Measurements from ENCODE around the gene MAP1A. TPM values are rescaled to one million over a fixed set of nuclear protein-coding genes. Genes with fewer than 3 reads are reported as not detected.

Gene MAP1A
- total RNA-seq (2014; rRNA removed), result 52.7 and 61.2 TPM in 2 replicates
- polyA plus RNA-seq (2012), result 73.3 TPM

GRCh38 chr15:43517354-43518196, at the start of gene MAP1A:
MAP1A (plus strand) TSS chr15:43517608; CDS start chr15:43521474, 3,866 bp downstream.
- peak; percentile 63 for DNase-seq (ENCODE audit: low read depth)

- DNase-seq (ENCODE audit: low read depth), result peak; percentile 58
Measured at GRCh38 chr15:43469867-43470266, 47.5 kb upstream of the MAP1A start.

GRCh38 chr15:43471975-43472374, 45.4 kb upstream of the MAP1A start:
- DNase-seq (ENCODE audit: low read depth), result no peak

GRCh38 chr15:43473885-43474284, 43.5 kb upstream of the MAP1A start:
- no peak for DNase-seq (ENCODE audit: low read depth)

- peak; percentile 42 for DNase-seq (ENCODE audit: low read depth)
Measured at GRCh38 chr15:43483297-43484128, 33.9 kb upstream of the MAP1A start.

GRCh38 chr15:43484455-43484854, 33.0 kb upstream of the MAP1A start:
- no peak for DNase-seq (ENCODE audit: low read depth)

GRCh38 chr15:43487271-43487895, 30.0 kb upstream of the MAP1A start:
- DNase-seq (ENCODE audit: low read depth), result no peak

GRCh38 chr15:43488790-43489189, 28.6 kb upstream of the MAP1A start:
- no peak for DNase-seq (ENCODE audit: low read depth)

- DNase-seq (ENCODE audit: low read depth), result no peak
Measured at GRCh38 chr15:43489191-43489590, 28.2 kb upstream of the MAP1A start.

- no peak for DNase-seq (ENCODE audit: low read depth)
Measured at GRCh38 chr15:43492266-43492665, 25.1 kb upstream of the MAP1A start.

- DNase-seq (ENCODE audit: low read depth), result peak; percentile 91
Measured at GRCh38 chr15:43492673-43493601, 24.5 kb upstream of the MAP1A start, which contains the start of gene TP53BP1. TP53BP1 (minus strand) TSS chr15:43493156; CDS start chr15:43493043, 113 bp downstream.

GRCh38 chr15:43493703-43494472, 23.5 kb upstream of the MAP1A start:
- no peak for DNase-seq (ENCODE audit: low read depth)

GRCh38 chr15:43498990-43499389, 18.4 kb upstream of the MAP1A start:
- DNase-seq (ENCODE audit: low read depth), result no peak

GRCh38 chr15:43499635-43500034, 17.8 kb upstream of the MAP1A start:
- no peak for DNase-seq (ENCODE audit: low read depth)

- peak; percentile 92 for DNase-seq (ENCODE audit: low read depth)
Measured at GRCh38 chr15:43505738-43506137, 11.7 kb upstream of the MAP1A start.

GRCh38 chr15:43508421-43508820, 9.0 kb upstream of the MAP1A start:
- DNase-seq (ENCODE audit: low read depth), result no peak

- peak; percentile 69 for DNase-seq (ENCODE audit: low read depth)
Measured at GRCh38 chr15:43508991-43509659, 8.3 kb upstream of the MAP1A start.

- DNase-seq (ENCODE audit: low read depth), result peak; percentile 61
Measured at GRCh38 chr15:43509660-43510199, 7.7 kb upstream of the MAP1A start.
